Stimulated activated CD8-positive, alpha-beta memory T cell treated with anti-CD3 and anti-CD28 coated beads, Interleukin-12 subunit alpha, Interleukin-12 subunit beta, amount 100 ng/mL, for 4 hours (primary cell): ENCODE measurements around the gene LRP5.
"Not testable (repeated sequence)": the region's sequence is repeated elsewhere in the genome, so short reads cannot be mapped to it uniquely, and the experiment has no call there.

Experiments used
- DNase-seq: peaks from one replicate; pipeline ENCODE4 v3.0.0-alpha.2; 2020; ENCODE audit warnings: low read depth

Gene LRP5

DNA sequence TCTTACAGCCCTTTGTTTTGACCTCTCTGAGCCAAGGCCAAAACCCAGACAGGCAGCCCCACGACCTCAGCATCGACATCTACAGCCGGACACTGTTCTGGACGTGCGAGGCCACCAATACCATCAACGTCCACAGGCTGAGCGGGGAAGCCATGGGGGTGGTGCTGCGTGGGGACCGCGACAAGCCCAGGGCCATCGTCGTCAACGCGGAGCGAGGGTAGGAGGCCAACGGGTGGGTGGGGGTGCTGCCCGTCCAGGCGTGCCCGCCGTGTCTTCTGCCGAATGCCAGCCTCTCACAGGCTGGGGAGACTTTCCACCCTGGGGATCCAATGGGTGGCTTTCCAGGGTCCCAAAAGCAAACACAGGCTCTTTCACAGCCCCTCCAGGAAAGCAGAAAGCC is 111.1 kb downstream of the LRP5 start:
- no peak for DNase-seq

DNA sequence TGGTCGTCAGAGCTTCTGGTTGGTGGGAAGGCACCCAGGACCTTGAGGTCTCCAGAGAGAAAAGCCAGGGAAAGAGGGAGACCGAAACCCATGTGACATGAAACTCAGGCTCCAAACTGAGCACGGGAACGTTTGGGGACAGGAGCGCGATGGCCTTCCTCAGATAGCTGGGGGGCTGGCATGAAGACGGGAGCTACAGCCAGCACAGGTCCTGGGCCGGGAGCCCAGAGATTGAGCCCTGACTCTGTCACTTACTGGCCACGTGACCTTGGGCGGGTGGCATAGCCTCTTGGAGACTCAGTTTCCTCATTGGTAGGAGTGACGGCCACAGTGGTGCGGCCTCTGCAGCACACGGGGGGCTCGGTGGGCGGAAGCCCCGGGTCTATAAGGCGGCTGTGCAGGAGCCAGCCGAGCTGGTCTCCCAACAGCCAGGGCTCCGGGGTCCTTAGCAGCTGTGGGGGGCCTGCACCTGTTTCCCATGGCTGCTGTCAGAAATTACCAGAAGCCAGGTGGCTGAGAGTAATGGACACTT is 111.8 kb downstream of the LRP5 start:
- DNase-seq: no peak

DNA sequence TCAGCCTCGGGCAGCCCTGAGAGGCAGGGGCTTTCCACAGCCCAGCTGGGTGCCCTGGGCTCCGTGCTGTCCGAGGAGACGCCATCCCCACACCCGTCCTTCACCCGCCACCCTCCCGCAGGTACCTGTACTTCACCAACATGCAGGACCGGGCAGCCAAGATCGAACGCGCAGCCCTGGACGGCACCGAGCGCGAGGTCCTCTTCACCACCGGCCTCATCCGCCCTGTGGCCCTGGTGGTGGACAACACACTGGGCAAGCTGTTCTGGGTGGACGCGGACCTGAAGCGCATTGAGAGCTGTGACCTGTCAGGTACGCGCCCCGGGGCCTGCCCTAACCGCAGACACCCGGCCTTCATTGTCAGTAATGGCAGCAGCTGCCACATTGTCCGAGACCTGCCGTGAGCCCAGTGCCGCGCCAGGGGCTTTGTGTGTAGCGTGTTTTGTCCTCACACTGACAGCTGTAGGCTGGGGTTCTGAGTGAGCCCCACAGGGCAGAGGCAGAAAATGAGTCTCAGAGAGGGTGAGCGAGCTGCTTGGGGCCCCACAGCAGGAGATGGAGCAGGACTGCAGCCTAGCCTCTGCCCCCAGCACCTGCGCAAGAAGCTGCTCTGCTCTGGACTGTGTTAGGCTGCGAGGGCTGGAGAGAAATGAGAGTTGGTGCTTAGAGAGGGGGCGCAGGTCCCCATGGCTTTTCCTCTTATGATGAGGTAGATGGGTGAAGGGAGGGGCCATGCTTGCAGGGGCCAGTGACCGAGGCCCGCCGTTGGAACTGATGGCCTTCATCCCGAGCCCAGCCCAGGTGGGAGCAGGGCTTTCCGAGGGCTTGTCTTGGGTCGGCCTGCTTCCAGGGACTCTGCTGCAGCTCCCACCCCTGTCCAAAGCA is 112.8 kb downstream of the LRP5 start:
- DNase-seq: no peak

DNA sequence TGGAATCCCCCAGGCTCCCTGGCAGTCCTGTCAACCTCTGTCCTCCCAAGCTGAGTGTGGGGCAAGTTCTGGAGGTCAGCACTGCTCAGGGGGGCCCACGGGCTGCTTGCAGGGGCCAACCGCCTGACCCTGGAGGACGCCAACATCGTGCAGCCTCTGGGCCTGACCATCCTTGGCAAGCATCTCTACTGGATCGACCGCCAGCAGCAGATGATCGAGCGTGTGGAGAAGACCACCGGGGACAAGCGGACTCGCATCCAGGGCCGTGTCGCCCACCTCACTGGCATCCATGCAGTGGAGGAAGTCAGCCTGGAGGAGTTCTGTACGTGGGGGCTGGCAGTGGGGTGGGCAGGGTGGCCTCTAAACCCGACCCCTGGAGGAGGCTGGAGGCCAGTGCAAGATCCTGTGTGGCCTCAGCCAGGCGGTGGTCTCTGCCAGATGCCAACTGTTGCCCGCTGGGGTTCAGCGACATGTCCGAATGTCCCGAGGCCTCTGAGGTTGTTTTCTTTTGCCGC is 113.5 kb downstream of the LRP5 start:
- no peak for DNase-seq

DNA sequence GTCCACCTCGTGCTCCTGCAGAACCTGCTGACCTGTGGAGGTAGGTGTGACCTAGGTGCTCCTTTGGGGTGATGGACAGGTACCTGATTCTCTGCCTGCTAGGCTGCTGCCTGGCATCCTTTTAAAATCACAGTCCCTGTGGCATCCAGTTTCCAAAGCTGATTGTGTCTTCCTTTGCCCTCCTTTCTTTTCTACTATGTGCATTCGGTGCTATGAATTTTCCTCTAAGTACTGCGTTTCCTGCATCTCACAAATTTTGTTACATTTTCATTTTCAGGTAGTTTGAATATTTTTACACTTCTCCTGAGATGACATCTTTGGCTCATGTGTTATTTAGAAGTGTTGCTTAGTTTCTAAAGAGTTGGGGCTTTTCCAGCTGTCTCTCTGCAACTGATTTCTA is 117.3 kb downstream of the LRP5 start:
- no peak for DNase-seq

DNA sequence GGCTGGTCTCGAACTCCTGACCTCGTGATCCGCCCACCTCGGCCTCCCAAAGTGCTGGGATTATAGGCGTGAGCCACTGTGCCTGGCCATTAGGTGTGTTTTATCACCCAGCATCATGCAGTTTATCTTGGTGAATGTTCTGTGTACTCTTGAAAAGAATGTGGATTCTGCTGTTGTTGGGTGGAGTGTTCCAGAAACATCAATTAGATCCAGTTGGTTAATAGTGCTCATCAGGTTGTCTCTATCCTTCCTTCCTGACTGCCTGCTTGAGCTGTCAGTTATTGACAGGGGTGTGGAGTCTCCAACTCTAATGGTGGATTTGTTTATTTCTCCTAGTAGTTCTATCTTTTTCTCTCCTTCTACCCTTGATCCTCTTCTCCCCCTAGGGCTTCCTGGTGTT is 118.0 kb downstream of the LRP5 start:
- DNase-seq: no peak

DNA sequence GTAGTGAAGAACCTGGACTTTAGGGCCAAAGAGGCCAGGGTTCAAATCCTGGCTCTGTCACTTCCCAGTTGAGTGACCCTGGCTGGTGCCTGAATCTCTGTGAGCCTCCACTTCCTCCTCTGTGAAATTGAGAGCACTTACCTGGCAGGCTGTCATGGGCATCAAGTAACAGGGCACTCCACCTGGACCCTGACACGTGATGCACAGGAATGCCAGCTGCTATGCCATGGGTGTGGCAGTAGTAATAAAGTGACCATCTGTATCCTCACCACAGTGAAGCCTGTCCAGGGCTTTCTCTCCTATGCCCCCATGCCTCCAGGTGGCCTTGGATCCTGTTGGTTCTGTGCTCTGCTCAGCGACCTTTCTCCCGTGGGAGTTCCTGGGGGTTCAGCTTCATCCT is 118.4 kb downstream of the LRP5 start:
- no peak for DNase-seq

DNA sequence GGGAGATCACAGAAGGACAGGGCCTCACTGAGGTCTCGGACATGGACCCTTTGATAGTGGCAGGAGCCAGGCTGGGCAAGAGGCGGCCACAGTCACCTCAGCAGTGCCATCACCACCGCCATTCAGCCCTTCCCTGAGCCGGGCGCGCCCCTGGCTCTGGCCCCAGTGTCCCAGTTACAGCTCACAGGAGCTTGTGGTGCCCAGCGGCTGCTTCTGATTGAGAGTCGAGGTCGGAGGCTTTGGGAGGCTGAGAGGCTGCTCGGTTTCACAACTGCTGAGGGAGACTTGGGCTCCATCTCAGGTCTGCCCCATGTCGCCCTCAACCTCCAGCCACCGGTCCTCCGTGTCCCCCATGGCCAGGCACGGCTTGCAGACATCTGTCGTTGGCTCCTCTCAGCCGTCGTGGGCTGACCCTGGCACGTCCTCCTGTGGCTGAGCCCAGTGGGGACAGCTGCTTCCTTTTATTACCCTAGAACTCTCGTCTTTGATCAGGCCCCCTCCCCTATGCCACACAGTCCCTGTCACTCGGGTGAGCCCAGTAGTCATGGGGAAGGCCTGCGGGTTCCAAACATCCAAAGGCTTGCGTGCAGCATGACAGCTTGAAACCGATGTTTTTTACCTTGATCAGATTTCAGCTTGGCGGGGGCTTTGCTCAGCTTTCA is 119.7 kb downstream of the LRP5 start:
- no peak for DNase-seq

DNA sequence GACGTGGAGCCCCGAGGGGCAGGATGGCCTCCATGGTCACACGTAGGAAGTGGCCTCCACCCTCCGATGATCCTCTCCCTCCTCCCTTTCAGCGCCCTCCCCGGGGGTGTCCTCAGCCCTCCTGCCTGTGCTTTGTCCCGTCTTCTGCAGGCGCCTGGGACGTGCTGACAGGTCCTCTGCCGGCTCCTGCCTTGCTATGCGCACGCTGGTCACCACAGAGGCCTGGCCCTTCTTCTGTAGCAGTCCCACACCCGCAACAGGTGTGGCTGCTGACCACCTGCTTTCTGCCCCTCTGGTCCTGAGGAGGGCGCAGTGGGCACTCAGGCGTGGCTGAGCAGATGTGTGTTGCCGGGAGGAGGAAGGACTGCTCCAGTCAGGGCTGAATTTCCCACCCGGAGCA is 120.5 kb downstream of the LRP5 start:
- DNase-seq: no peak

DNA sequence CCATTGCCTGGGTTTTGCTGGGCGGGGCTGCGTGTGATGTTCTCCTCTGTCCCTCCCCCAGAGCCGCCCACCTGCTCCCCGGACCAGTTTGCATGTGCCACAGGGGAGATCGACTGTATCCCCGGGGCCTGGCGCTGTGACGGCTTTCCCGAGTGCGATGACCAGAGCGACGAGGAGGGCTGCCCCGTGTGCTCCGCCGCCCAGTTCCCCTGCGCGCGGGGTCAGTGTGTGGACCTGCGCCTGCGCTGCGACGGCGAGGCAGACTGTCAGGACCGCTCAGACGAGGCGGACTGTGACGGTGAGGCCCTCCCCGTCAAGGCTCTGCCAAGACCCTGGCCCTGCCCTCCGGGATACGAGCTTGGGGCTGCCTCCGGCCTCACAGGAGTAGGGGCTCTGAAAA is 121.2 kb downstream of the LRP5 start:
- no peak for DNase-seq

DNA sequence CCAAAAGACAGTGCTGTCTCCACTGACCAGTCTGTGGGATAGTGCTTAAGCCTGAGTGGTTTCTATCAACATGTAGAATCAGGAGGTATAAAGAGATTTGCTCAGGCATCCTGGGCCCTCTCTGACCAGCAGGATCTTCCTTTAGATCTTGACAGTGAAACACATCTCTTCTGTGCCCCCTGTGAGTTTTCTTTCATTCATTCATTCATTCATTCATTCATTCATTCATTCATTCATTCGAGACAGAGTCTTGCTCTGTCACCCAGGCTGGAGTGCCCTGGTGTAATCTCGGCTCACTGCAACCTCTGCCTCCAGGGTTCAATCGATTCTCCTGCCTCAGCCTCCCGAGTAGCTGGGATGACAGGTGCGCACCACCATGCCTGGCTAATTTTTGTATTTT is 121.8 kb downstream of the LRP5 start:
- DNase-seq: not testable (repeated sequence)

DNA sequence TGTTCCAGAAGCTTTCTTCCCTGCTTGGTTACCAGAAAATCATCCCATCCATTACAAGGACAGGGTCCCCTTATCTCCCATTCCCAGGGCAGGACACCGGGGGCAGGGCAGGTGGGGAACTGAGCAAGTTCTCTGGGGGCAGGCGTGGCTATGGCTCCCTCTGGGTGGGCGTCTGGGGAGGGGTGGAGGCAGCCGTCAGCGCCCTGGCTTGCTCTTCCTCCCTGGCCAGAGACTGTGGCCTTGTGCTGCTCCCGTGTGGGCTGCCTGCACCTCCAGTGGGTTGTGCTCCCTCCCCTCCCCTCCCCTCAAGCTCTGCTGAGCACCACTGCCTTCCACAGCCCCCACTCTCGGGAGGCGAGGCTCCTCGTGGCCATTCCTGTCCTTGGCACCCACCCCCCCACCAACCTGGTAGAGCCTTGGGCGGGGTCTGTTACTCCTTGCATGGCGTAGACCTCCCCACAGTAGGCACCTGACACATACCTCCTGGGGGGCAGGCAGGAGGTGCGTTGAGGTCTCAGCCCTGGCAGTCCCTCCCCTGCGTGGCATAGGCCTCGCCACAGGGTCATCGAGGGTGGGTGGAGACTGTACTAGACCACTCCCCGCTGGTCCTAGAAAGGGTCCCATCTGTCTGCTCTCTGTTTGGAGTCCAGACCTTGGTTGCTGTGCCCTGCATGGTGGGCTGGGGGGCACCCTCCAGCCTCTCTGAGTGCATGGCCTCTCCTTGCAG is 123.9 kb downstream of the LRP5 start:
- no peak for DNase-seq

DNA sequence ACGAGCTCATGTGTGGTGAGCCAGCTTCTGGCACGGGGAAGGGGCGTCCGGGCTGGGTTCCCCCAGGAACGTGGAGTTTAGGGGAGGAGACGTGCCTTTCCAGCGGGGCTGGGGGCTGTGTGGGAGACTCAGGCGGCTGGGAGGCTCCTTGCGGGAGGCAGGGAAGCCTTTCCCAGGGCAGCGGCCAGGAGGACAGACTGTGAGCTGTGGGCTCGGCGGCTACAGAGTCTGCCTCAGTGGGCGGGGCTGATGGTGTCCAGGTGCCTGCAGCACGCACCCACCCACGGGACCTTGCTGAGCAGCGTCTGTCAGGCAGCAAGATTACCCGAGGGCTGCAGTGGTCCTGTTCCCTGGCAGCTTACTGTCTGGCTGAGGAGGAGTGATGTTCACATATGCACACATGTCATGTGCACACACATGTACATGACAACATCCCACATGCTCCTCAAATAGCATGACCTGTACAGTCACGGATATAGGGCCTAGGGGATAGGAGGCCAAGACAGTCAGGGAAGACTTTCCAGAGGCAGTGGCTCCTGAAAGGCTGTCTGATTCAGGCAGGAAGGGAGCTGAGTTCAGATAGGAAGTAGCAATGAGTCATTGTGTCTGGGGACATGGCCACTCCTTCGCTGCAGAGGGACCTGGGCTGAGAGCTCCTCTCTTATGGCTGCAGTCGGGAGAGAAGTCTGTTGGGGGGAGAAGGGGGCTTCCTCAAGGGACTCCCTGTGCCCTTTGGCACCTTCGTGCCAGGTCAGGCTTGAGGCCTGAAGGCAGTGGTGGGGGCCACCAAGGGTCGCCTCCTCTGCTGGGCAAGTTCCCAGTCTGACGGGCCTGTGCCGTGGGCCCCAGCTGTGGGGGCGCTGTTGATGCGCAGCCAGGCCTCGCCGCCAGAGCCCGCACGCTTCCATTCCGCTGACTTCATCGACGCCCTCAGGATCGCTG is 124.9 kb downstream of the LRP5 start:
- no peak for DNase-seq

DNA sequence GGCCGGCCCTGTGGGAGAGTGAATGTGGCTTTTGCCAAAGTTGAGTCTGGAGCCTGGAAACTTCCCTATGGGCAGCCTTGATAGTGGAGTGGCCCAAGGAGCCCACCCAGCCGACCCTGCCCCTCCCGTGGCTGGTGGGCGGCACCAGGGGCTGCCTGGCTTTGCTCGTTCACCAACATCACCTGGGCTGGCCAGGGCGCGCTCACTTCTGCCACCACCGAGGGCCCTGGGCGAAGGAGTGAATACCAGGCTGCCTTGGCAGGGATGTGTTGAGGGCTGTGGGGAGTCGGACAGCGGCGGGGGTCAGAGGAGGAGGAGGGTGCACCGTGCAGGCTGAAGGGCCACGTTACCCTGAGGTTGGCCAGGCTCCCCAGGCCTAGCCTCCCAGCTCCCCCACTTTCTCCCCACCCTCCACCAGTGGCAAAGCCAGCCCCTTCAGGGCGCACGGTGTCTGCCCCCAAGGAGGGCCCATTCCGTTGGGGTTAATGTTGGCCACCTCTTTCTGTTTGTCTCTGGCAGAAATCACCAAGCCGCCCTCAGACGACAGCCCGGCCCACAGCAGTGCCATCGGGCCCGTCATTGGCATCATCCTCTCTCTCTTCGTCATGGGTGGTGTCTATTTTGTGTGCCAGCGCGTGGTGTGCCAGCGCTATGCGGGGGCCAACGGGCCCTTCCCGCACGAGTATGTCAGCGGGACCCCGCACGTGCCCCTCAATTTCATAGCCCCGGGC is 125.7 kb downstream of the LRP5 start:
- DNase-seq: no peak

DNA sequence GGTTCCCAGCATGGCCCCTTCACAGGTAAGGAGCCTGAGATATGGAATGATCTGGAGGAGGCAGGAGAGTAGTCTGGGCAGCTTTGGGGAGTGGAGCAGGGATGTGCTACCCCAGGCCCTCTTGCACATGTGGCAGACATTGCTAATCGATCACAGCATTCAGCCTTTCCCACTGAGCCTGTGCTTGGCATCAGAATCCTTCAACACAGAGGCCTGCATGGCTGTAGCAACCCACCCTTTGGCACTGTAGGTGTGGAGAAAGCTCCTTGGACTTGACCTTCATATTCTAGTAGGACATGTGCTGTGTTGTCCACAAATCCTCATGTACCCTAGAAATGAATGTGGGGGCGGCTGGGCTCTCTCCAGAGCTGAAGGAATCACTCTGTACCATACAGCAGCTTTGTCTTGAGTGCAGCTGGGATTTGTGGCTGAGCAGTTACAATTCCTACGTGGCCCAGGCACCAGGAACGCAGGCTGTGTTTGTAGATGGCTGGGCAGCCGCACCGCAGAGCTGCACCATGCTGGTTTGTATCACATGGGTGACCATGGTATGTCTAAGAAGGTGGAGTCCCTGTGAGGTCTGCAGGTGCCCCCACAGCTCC is 126.4 kb downstream of the LRP5 start:
- DNase-seq: no peak

DNA sequence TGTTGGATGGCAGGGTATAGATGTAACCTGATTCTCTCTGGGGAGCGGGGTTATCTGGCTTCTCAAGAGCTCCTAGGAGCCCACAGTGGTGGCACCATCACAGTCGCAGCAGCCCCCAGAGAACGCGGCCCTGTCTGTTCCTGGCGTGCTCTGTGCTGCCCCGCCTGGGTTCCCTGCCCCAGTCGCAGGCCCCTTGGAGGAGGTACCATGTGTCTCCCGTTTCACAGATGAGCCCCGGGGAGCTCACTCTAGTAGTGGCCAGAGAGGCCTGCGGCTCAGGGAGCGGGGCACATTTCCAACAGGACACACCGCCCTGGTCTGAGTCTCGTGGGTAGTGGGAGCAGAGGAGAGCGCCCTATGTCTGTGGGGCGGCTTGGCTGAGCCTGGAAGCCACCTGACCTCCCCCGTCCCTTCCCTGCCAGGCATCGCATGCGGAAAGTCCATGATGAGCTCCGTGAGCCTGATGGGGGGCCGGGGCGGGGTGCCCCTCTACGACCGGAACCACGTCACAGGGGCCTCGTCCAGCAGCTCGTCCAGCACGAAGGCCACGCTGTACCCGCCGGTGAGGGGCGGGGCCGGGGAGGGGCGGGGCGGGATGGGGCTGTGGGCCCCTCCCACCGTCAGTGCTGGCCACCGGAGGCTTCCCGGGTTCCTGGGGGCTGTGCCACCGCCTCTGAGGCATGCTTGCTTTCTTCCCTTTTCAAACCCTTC is 127.1 kb downstream of the LRP5 start:
- DNase-seq: no peak

DNA sequence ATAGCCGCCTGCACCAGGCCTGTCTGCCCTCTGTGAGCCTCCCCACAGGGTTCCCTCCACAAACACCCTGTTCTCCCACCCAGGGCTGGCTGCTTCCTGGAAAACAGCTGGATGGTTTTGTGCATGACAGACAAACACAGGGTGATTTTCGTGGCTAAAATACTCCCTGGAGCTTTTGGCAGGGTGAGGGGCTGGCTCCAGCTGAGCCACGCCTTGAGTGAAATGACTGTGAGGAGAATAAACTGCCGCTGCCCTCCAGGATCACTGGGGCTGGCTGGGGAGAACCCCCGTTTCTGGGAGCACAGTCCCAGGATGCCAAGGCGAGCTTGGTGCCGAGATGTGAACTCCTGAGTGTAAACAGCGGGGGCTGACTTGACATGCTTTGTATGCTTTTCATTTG is 127.8 kb downstream of the LRP5 start:
- DNase-seq: no peak

DNA sequence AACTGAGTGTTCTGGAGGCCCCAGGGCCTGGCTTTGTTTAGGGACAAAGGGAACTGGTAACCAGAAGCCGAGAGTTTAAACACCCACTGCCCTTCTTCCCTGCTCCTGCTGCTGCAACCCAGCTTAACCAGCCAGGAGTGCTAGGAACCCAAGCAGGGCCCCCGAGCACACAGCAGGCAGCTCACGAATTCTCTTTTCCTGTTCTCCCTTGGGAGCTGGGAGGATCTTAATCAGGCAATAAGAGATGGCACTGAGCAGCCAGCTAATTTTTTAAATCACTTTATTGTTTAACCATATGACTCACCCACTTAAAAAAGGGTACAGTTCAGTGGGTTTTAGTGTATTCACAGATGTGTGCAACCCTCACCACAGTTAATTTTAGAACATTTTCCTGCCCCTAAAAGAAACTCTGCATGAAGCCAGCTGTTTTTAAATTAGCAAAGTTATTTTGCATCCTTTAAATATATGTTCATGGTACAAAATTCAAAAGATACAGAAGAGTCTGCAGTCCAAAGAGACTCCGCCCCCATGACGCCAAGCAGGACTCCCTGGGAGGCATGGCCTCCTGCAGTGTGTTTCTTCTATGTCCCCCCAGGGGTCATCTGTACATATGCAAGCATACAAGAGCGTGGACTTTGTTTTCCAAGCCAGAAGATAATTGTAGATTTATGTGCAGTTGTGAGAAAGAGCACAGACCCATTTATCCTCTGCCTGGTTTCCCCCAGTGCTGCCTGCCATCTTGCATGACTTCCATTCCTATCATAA is 129.3 kb downstream of the LRP5 start:
- DNase-seq: no peak

DNA sequence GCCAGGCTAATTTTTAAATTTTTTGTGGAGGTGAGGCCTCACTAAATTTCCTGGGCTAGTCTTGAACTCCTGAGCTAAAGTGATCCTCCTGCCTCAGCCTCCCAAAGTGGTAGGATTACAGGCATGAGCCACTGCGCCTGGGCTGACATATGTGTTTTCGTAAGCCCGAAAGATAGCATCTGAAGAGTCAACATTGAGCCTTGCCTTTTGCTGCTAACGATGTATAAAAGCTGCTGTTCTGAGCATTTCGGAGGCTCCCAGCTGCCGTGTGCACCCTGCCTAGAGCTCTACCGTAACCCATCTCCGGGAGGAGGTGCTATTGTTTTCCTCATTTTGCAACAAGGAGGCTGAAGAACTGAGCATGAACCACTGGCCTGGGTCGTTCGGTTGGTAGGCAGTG is 130.0 kb downstream of the LRP5 start:
- DNase-seq: no peak
